ENCODE data around the gene PTGS2.
"Not testable (repeated sequence)": the region's sequence is repeated elsewhere in the genome, so short reads cannot be mapped to it uniquely, and the experiment has no call there.

PTGS2 gene

DNA sequence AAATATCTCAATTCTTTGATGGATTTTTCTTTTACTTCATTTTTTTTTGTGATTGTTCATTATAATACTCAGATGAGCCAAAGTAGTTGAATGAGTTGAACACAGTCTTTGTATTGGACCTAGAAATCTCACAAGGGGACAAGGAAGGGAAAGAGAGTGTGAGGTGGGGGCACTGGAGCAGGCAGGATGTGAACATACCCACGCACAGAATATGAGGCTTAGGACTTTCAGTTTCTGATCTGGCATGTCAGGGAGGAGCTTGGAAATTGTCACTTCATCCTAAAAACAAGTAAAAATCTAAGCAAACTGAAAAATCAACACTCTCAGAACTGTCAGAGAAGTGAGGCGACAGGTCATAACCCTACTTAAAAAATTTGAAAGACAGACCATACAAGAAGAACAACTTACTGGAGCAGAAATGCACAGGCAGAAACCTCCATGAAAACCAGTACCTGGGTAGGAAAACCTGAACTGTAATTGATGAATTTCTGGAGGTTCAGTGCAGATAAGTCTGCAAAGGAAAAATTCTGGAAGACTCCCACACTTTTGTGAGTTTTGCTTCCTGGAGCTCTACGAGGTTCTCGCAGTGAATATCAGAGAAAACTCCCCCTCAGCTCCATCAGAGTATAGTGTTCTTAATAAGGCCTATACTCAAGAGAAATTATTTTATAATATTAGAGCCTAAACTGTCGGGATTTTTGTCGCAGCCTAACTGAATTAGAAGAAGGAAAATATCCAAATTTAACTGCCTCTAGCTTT is 3.6 kb upstream of the PTGS2 start:
- Histone ChIP-seq H3K4me1 (ENCODE audit: control insufficient read depth, low read depth, low read length) (peaks cover 5% of the 10 kb centered on the region), H3K27me3 (ENCODE audit: control insufficient read depth, insufficient read depth, low read length) (peaks cover 28% of the 10 kb centered on the region), H3K4me3 (ENCODE audit: low read length) (no peak overlapping the region), H3K36me3 (ENCODE audit: control insufficient read depth, low read depth, low read length) (no peaks in the 10 kb centered on the region), H3K9ac (ENCODE audit: low read length) (no peak overlapping the region), H3K27ac (ENCODE audit: low read length) (no peak overlapping the region), H3K9me3 (ENCODE audit: control insufficient read depth, low read depth, low read length) (no peaks in the 10 kb centered on the region)

DNA sequence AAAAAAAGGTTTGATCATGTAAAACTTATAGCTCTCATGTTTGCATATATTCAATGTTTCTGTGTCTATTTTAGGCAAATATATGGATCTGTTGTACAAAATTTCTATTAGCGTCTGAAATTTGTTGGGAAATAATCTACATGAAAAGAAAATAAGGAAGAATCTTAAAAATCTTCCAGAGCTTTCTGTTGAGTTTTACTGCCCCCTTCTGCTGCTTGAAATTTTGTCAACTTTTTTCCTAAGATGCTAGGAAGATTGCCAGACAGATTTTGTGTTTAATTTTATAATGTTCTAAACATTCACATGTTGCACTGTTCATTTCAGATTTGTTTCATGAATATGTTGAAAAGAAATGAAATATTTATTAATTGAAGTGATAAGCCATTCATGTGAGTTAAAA is 2.5 kb upstream of the PTGS2 start:
- H3K36me3 ChIP-seq (ENCODE audit: control insufficient read depth, low read depth, low read length): no peaks in the 10 kb centered on the region
- H3K9me3 ChIP-seq (ENCODE audit: control insufficient read depth, low read depth, low read length): no peaks in the 10 kb centered on the region
- H3K27ac ChIP-seq (ENCODE audit: low read length): no peak overlapping the region
- no peak overlapping the region for H3K9ac ChIP-seq (ENCODE audit: low read length)
- peaks cover 30% of the 10 kb centered on the region for H3K27me3 ChIP-seq (ENCODE audit: control insufficient read depth, insufficient read depth, low read length)
- H3K4me1 ChIP-seq (ENCODE audit: control insufficient read depth, low read depth, low read length): peaks cover 5% of the 10 kb centered on the region
- H3K4me3 ChIP-seq (ENCODE audit: low read length): no peak overlapping the region

DNA sequence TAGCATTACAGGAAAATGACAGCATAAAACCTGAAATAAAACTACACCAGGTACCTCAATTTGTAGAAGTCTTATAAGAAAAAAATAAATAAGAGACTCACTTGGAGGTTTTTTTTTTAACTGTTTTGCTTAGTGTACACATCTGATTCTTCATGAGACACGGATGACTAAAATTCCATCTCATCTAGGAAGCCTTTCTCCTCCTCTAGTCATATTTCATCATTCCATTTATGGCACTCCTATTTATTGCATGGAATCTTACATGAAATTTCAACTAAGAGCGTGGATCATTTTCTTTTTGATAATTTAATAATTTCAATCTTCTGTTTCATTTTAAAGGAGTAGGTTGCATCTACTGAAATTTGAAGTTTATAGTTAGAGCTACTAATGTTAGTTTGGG is 1.6 kb upstream of the PTGS2 start:
- Histone ChIP-seq H3K9ac (ENCODE audit: low read length) (no peak overlapping the region), H3K4me3 (ENCODE audit: low read length) (no peak overlapping the region), H3K36me3 (ENCODE audit: control insufficient read depth, low read depth, low read length) (no peaks in the 10 kb centered on the region), H3K9me3 (ENCODE audit: control insufficient read depth, low read depth, low read length) (no peaks in the 10 kb centered on the region), H3K4me1 (ENCODE audit: control insufficient read depth, low read depth, low read length) (peaks cover 5% of the 10 kb centered on the region), H3K27me3 (ENCODE audit: control insufficient read depth, insufficient read depth, low read length) (peaks cover 30% of the 10 kb centered on the region), H3K27ac (ENCODE audit: low read length) (no peak overlapping the region)

DNA sequence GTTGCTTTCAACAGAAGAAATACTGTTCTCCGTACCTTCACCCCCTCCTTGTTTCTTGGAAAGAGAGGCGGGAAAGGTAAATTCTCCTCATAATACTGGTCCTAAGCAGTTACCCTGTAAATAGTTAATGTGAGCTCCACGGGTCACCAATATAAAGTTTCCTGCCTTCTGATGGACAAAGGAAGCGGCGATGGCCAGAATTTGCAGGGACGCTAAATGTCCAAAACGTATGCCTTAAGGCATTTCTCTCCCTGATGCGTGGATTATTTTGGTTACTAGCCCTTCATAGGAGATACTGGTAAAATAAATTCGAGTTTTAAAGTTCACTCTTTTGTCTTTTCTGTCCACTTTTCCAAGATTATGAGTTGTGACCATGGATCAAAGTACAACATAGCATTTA is 898 bp upstream of the PTGS2 start:
- H3K27ac ChIP-seq (ENCODE audit: low read length): no peak overlapping the region

DNA sequence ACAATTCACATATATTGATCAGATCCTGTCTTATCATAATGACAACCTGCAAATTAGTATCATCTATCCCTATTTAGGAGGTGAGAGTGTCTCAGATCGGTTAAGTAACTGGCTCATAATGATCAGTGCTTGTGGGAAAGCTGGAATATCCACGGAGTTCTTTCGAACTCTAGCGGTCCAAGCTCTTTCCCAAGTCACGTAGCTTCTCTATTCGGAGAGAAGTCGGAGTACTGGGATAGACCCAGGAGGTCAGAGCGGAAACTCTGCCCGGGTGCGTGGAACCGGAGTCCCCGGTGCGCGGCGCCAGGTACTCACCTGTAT is 339 bp downstream of the PTGS2 start:
- Histone ChIP-seq H3K27ac (ENCODE audit: low read length) (no peak overlapping the region), H3K9ac (ENCODE audit: low read length) (peak overlapping the region; percentile 74), H3K36me3 (ENCODE audit: control insufficient read depth, low read depth, low read length) (no peaks in the 10 kb centered on the region), H3K9me3 (ENCODE audit: control insufficient read depth, low read depth, low read length) (no peaks in the 10 kb centered on the region), H3K4me1 (ENCODE audit: control insufficient read depth, low read depth, low read length) (peaks cover 5% of the 10 kb centered on the region), H3K4me3 (ENCODE audit: low read length) (peak overlapping the region; percentile 79), H3K27me3 (ENCODE audit: control insufficient read depth, insufficient read depth, low read length) (peaks cover 30% of the 10 kb centered on the region)

More for the DNA sequence above, 898 bp upstream of the PTGS2 start:
- peaks cover 5% of the 10 kb centered on the region for H3K4me1 ChIP-seq (ENCODE audit: control insufficient read depth, low read depth, low read length)
- H3K9ac ChIP-seq (ENCODE audit: low read length): peak overlapping the region; percentile 74
- H3K9me3 ChIP-seq (ENCODE audit: control insufficient read depth, low read depth, low read length): no peaks in the 10 kb centered on the region
- H3K4me3 ChIP-seq (ENCODE audit: low read length): peak overlapping the region; percentile 79
- H3K27me3 ChIP-seq (ENCODE audit: control insufficient read depth, insufficient read depth, low read length): peaks cover 30% of the 10 kb centered on the region
- no peaks in the 10 kb centered on the region for H3K36me3 ChIP-seq (ENCODE audit: control insufficient read depth, low read depth, low read length)

DNA sequence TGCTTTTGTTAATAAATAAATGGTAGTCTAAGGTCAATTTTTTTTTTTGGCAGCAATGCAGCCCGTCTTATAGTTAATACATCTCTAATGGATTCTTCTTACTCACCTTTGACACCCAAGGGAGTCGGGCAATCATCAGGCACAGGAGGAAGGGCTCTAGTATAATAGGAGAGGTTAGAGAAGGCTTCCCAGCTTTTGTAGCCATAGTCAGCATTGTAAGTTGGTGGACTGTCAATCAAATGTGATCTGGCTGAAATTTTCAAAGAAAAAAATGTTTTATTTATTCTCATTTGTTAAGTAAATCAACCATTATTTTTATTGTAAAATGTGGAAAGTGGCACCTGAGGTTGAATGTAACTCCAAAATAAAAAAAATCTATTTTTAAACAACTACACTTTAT is 2.1 kb downstream of the PTGS2 start:
- Histone ChIP-seq H3K4me1 (ENCODE audit: control insufficient read depth, low read depth, low read length) (peaks cover 5% of the 10 kb centered on the region), H3K27me3 (ENCODE audit: control insufficient read depth, insufficient read depth, low read length) (peaks cover 30% of the 10 kb centered on the region), H3K9ac (ENCODE audit: low read length) (no peak overlapping the region), H3K36me3 (ENCODE audit: control insufficient read depth, low read depth, low read length) (no peaks in the 10 kb centered on the region), H3K9me3 (ENCODE audit: control insufficient read depth, low read depth, low read length) (no peaks in the 10 kb centered on the region), H3K4me3 (ENCODE audit: low read length) (no peak overlapping the region), H3K27ac (ENCODE audit: low read length) (no peak overlapping the region)

DNA sequence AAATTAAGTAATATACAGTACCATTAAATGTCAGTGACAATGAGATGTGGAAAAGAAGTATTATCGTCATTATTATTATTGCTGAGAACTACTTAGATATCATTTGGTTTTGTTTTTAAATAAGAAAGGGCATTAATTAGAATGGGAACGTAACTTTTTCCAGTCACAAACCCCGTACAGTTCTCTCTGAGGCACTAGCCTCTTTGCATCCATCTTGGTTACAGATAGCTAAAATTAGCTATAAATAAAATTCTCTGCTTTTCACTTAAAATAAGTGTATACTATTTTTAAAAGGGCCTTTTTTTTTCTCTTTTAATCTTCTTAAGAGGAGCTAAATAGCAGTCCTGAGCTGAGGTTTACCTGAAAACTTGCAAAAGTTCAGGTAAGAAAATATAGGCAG is 7.6 kb downstream of the PTGS2 start:
- Histone ChIP-seq H3K9me3 (ENCODE audit: control insufficient read depth, low read depth, low read length) (no peaks in the 10 kb centered on the region), H3K9ac (ENCODE audit: low read length) (no peak overlapping the region), H3K27me3 (ENCODE audit: control insufficient read depth, insufficient read depth, low read length) (no peaks in the 10 kb centered on the region), H3K4me1 (ENCODE audit: control insufficient read depth, low read depth, low read length) (no peaks in the 10 kb centered on the region), H3K36me3 (ENCODE audit: control insufficient read depth, low read depth, low read length) (no peaks in the 10 kb centered on the region), H3K27ac (ENCODE audit: low read length) (no peak overlapping the region), H3K4me3 (ENCODE audit: low read length) (no peak overlapping the region)

DNA sequence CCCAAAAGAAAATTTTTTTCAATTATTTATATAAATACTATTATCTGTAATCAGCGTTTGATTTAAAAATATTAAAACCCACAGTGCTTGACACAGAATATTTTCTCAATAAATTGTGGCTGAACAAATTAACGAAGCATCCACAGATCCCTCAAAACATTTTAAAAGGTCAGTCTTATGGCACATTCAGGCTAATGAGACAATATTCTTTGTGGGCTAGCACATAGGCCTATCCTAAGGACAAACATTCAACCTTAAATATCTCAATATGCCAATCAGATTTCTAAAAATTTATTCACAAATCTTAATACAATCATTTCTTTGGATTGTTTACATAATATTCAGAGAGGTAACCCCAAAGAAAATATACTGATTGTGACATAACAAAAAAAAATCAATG is 8.1 kb downstream of the PTGS2 start:
- no peak overlapping the region for H3K27ac ChIP-seq (ENCODE audit: low read length)
- no peaks in the 10 kb centered on the region for H3K36me3 ChIP-seq (ENCODE audit: control insufficient read depth, low read depth, low read length)
- no peaks in the 10 kb centered on the region for H3K9me3 ChIP-seq (ENCODE audit: control insufficient read depth, low read depth, low read length)
- H3K9ac ChIP-seq (ENCODE audit: low read length): no peak overlapping the region
- no peak overlapping the region for H3K4me3 ChIP-seq (ENCODE audit: low read length)
- H3K27me3 ChIP-seq (ENCODE audit: control insufficient read depth, insufficient read depth, low read length): no peaks in the 10 kb centered on the region
- no peaks in the 10 kb centered on the region for H3K4me1 ChIP-seq (ENCODE audit: control insufficient read depth, low read depth, low read length)

DNA sequence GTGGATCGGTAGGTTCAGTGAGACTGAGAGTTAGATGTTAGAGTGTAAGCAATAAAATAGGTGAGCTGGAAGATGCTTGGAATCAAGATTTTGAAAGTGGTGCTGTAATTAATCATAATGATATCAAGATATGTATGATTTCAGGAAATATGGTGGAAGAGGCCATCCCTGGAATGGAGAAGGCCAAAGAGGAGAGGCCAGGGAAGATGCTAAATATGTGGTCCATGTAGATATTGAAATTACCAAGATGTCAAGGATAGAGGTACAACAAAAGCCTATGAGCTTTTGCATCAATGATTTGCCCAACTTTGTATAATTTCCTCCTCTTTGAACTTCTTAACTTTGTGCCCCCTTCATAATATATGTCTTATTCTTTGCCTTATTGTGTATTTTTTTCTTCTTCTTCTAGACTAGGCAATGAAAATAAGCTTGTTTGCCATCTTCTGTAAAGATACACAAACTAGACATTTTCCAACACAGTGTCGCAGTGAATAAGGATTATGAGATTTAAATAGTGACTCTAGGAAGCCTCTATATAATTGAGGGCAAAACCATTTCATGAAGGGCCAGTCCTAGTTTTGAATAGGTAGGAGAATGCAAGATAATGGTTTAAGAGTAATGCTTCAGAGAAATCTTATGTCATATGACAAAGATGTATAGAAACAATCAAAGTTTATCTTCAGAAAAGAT is 8.9 kb downstream of the PTGS2 start:
- H3K9me3 ChIP-seq (ENCODE audit: control insufficient read depth, low read depth, low read length): no peaks in the 10 kb centered on the region
- no peak overlapping the region for H3K27ac ChIP-seq (ENCODE audit: low read length)
- H3K36me3 ChIP-seq (ENCODE audit: control insufficient read depth, low read depth, low read length): no peaks in the 10 kb centered on the region
- H3K9ac ChIP-seq (ENCODE audit: low read length): no peak overlapping the region
- no peaks in the 10 kb centered on the region for H3K27me3 ChIP-seq (ENCODE audit: control insufficient read depth, insufficient read depth, low read length)
- H3K4me1 ChIP-seq (ENCODE audit: control insufficient read depth, low read depth, low read length): no peaks in the 10 kb centered on the region
- H3K4me3 ChIP-seq (ENCODE audit: low read length): no peak overlapping the region

DNA sequence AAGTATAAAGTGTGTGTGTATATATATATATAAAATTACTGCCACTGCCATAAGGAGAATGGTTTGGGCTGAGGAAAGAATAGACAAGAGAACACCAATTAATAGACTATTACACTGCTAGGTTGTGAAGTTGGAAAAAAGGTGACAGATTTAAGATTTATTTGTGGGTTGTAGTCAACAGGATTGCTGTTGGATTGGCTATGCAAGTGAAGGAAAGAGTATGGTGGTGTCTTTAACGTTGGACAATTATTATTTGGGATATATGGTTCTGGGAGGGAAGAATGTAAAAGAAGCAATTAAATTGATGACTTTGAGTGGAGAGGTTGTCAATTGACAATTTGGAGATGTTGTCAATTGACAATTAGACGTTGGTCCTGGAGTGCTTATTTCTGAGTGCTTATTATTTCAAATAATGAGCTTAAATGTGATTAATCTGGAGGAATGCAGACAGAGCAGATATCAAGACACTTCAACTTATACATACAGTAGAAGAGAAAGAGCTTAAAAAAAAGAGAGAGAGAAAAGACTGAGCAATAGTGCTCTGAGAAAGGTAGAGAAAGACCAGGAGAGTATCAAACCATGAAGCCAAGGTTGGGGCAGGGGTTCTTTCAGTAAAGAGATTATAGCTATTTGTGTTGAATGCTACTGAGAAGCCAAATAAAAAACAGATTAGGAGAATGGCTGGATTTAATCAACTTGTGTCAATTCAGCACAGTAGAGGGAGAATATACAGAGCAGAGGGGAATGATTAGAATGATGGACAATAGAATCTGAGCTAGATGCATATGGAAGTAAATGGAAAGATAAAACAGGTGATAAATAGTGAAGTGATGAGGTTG is 9.7 kb downstream of the PTGS2 start:
- H3K27me3 ChIP-seq (ENCODE audit: control insufficient read depth, insufficient read depth, low read length): no peaks in the 10 kb centered on the region
- H3K4me3 ChIP-seq (ENCODE audit: low read length): no peak overlapping the region
- H3K27ac ChIP-seq (ENCODE audit: low read length): no peak overlapping the region
- H3K9ac ChIP-seq (ENCODE audit: low read length): no peak overlapping the region
- H3K36me3 ChIP-seq (ENCODE audit: control insufficient read depth, low read depth, low read length): no peaks in the 10 kb centered on the region
- no peaks in the 10 kb centered on the region for H3K9me3 ChIP-seq (ENCODE audit: control insufficient read depth, low read depth, low read length)
- no peaks in the 10 kb centered on the region for H3K4me1 ChIP-seq (ENCODE audit: control insufficient read depth, low read depth, low read length)

DNA sequence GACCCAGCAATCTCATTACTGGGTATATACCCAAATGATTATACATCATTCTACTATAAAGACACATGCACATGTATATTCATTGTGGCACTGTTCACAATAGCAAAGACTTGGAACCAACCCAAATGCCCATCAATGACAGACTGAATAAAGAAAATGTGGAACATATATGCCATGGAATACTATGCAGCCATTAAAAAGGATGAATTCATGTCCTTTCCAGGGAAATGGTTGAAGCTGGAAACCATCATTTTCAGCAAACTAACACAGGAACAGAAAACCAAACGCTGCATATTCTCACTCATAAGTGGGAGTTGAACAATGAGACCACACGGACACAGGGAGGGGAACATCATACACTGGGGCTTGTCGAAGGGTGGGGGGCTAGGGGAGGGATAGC is 10.4 kb downstream of the PTGS2 start:
- not testable (repeated sequence) for H3K9ac ChIP-seq (ENCODE audit: low read length); H3K27ac ChIP-seq (ENCODE audit: low read length); H3K4me3 ChIP-seq (ENCODE audit: low read length); H3K4me1 ChIP-seq (ENCODE audit: control insufficient read depth, low read depth, low read length); H3K27me3 ChIP-seq (ENCODE audit: control insufficient read depth, insufficient read depth, low read length); H3K9me3 ChIP-seq (ENCODE audit: control insufficient read depth, low read depth, low read length); H3K36me3 ChIP-seq (ENCODE audit: control insufficient read depth, low read depth, low read length)
